Effector memory CD4-positive, alpha-beta T cell (primary cell): ENCODE results near the gene MS4A6A.
"Not testable (repeated sequence)": the region's sequence is repeated elsewhere in the genome, so short reads cannot be mapped to it uniquely, and the experiment has no call there.

Source experiments
- DNase-seq, 3 donors: peaks; one replicate each; pipeline ENCODE4 v3.0.0-alpha.2; 2020
- H3K27ac ChIP-seq: 2 replicates; pipeline ENCODE4 v1.7.0; 2013; ENCODE audit warnings: mild to moderate bottlenecking, low read length, moderate library complexity; ENCODE audit not compliant: insufficient read depth, poor library complexity, severe bottlenecking
- H3K27me3 ChIP-seq: replicated peaks from 2 replicates; pipeline ENCODE4 v1.7.0; 2013; ENCODE audit warnings: mild to moderate bottlenecking, low read length; ENCODE audit not compliant: insufficient read depth, control insufficient read depth, poor library complexity, severe bottlenecking
- H3K36me3 ChIP-seq: 2 replicates; pipeline ENCODE4 v1.7.0; 2013; ENCODE audit warnings: mild to moderate bottlenecking, low read length, moderate library complexity; ENCODE audit not compliant: control insufficient read depth, insufficient read depth
- H3K4me1 ChIP-seq: 2 replicates; pipeline ENCODE4 v1.7.0; 2013; ENCODE audit warnings: low read length, mild to moderate bottlenecking; ENCODE audit not compliant: control insufficient read depth, insufficient read depth, poor library complexity, severe bottlenecking
- H3K4me3 ChIP-seq: 2 replicates; pipeline ENCODE4 v1.7.0; 2013; ENCODE audit warnings: low read length, low read depth, mild to moderate bottlenecking; ENCODE audit not compliant: insufficient read depth, poor library complexity, severe bottlenecking
- H3K9me3 ChIP-seq: 2 replicates; pipeline ENCODE4 v1.7.0; 2013; ENCODE audit warnings: mild to moderate bottlenecking, low read length, moderate library complexity; ENCODE audit not compliant: control insufficient read depth

The MS4A6A gene

GRCh38 chr11:60206616-60207015 lies 23.7 kb upstream of the MS4A6A start:
- H3K27ac ChIP-seq = no peak overlapping the region
- H3K4me1 ChIP-seq = no peaks in the 10 kb centered on the region
- no peaks in the 10 kb centered on the region for H3K36me3 ChIP-seq
- no peak overlapping the region for H3K4me3 ChIP-seq
- no peaks in the 10 kb centered on the region for H3K9me3 ChIP-seq
- no peak for DNase-seq
- H3K27me3 ChIP-seq = no peaks in the 10 kb centered on the region

- Histone ChIP-seq H3K27me3 (no peaks in the 10 kb centered on the region), H3K36me3 (no peaks in the 10 kb centered on the region), H3K9me3 (no peaks in the 10 kb centered on the region), H3K27ac (no peak overlapping the region), H3K4me1 (no peaks in the 10 kb centered on the region), H3K4me3 (no peak overlapping the region)
- no peak for DNase-seq
Observed at GRCh38 chr11:60204922-60205321, 22.0 kb upstream of the MS4A6A start.

GRCh38 chr11:60201334-60201733 lies 18.5 kb upstream of the MS4A6A start:
- not testable (repeated sequence) for H3K9me3 ChIP-seq, H3K4me3 ChIP-seq, H3K27me3 ChIP-seq, H3K4me1 ChIP-seq, H3K36me3 ChIP-seq, DNase-seq, H3K27ac ChIP-seq

- no peaks in the 10 kb centered on the region for H3K36me3 ChIP-seq
- no peaks in the 10 kb centered on the region for H3K9me3 ChIP-seq
- H3K4me3 ChIP-seq = no peak overlapping the region
- H3K27me3 ChIP-seq = no peaks in the 10 kb centered on the region
- no peak overlapping the region for H3K27ac ChIP-seq
- no peaks in the 10 kb centered on the region for H3K4me1 ChIP-seq
- DNase-seq = no peak
Observed at GRCh38 chr11:60197442-60197841, 14.6 kb upstream of the MS4A6A start.

- no peak for DNase-seq
- Histone ChIP-seq H3K9me3 (no peaks in the 10 kb centered on the region), H3K27me3 (no peaks in the 10 kb centered on the region), H3K4me1 (no peaks in the 10 kb centered on the region), H3K27ac (no peak overlapping the region), H3K36me3 (no peaks in the 10 kb centered on the region), H3K4me3 (no peak overlapping the region)
Observed at GRCh38 chr11:60195923-60196368, 13.1 kb upstream of the MS4A6A start.

GRCh38 chr11:60194511-60194910 lies 11.6 kb upstream of the MS4A6A start:
- Histone ChIP-seq H3K4me1 (no peaks in the 10 kb centered on the region), H3K36me3 (no peaks in the 10 kb centered on the region), H3K9me3 (no peaks in the 10 kb centered on the region), H3K4me3 (no peak overlapping the region), H3K27ac (no peak overlapping the region), H3K27me3 (no peaks in the 10 kb centered on the region)
- DNase-seq = no peak

GRCh38 chr11:60193687-60194433 lies 11.0 kb upstream of the MS4A6A start:
- Histone ChIP-seq H3K27ac (no peak overlapping the region), H3K4me1 (no peaks in the 10 kb centered on the region), H3K9me3 (no peaks in the 10 kb centered on the region), H3K36me3 (no peaks in the 10 kb centered on the region), H3K27me3 (no peaks in the 10 kb centered on the region), H3K4me3 (no peak overlapping the region)
- DNase-seq = peak; percentile 5 to 37 (median 10)

- not testable (repeated sequence) for DNase-seq, H3K4me1 ChIP-seq, H3K27ac ChIP-seq, H3K4me3 ChIP-seq, H3K27me3 ChIP-seq, H3K36me3 ChIP-seq, H3K9me3 ChIP-seq
Observed at GRCh38 chr11:60192564-60192963, 9.7 kb upstream of the MS4A6A start.

- DNase-seq, H3K4me3 ChIP-seq: not testable (repeated sequence)
Observed at GRCh38 chr11:60188481-60188880, 5.6 kb upstream of the MS4A6A start.

GRCh38 chr11:60186128-60186527 lies 3.2 kb upstream of the MS4A6A start:
- not testable (repeated sequence) for H3K27me3 ChIP-seq, H3K27ac ChIP-seq, H3K9me3 ChIP-seq, H3K36me3 ChIP-seq, H3K4me3 ChIP-seq, DNase-seq, H3K4me1 ChIP-seq

More at GRCh38 chr11:60188481-60188880, 5.6 kb upstream of the MS4A6A start:
- H3K9me3 ChIP-seq, H3K27me3 ChIP-seq, H3K27ac ChIP-seq, H3K4me1 ChIP-seq, H3K36me3 ChIP-seq: not testable (repeated sequence)
